Retina (tissue), 1 donor: ENCODE measurements around the gene TNFSF9.

ENCODE experiments used
- DNase-seq: peaks from one replicate; pipeline ENCODE4 v3.0.0-alpha.2; 2016

Gene TNFSF9, protein sequence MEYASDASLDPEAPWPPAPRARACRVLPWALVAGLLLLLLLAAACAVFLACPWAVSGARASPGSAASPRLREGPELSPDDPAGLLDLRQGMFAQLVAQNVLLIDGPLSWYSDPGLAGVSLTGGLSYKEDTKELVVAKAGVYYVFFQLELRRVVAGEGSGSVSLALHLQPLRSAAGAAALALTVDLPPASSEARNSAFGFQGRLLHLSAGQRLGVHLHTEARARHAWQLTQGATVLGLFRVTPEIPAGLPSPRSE

GRCh38 chr19:6530386-6531162 is at the start of gene TNFSF9:
TNFSF9 (plus strand) TSS chr19:6531026; CDS start chr19:6531037, 11 bp downstream.
- peak; percentile 93 for DNase-seq

DNA sequence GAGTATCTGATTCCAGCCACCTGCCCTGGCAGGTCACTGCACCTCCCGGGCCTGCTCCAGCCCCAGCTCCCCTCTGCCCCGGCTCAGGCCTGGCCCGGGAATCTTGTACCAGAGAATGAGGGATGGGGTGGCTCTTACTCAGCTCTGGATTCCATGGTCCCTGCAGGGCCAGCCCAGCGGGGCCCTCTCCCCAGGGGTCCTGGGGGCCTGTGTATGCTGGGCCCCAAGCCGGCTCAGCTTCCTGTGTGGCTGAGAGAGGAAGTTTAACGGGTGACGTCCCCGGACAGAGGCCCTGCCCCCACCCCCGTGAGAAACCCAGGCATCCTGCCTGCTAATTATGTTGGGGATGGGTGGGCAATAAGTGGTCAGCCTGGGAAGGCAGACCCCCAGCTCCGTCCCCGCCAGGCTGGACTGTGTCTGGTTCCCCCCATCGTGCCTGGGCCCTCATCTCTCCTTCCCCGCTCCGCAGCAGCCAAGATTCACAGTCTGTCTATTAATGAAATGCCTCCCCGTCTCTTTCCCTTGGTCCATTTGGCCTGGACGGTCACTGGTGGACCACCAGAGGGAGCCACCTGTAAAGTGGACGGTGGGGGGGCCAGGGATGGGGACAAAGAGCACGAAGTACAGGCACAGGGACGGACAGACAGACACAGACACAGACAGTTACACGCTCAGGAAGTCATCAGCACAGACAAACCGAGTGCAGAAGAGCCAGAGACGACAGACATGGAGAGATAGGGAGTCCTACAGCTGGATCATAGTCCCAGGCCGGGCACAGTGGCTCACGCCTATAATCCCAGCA is 49.1 kb upstream of the TNFSF9 start, which contains the start of gene DENND1C:
TSS of gene DENND1C (minus strand) at position 247 of the 802 bp plus-strand sequence. CDS start at position 155, 92 bp downstream.
- DNase-seq, result peak; percentile 39

DNA sequence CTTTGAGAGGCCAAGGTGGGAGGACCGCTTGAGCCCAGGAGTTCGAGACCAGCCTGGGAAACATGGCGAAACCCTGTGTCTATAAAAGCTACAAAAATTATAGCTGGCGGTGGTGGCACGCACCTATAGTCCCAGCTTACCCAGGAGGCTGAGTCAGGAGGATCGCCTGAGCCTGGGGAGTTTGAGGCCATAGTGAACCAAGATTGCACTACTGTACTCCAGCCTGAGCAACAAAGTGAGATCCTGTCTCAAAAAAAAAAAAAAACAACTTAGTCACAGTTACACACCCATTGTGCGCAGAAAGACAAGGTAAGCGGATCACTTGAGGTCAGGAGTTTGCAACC is 48.5 kb upstream of the TNFSF9 start:
- no peak for DNase-seq

- DNase-seq, result no peak
Observed at GRCh38 chr19:6483235-6483634, 47.6 kb upstream of the TNFSF9 start.

GRCh38 chr19:6484230-6484629 is 46.6 kb upstream of the TNFSF9 start:
- no peak for DNase-seq

DNA sequence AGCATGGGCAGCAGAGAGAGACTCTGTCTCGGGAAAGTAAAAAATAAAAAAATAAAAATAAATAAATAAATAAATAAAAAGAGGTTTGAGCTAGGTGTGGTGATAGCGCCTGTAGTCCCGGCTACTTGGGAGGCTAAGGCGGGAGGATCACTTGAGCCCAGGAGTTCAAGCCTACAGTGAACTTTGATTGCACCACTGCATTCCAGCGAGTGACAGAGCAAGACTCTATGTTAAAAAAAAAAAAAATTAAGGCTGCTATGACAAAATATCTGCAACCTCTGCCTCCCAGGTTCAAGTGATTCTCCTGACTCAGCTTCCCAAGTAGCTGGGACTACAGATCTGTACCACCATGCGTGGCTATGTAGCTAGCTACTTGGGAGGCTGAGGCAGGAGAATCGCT is 46.0 kb upstream of the TNFSF9 start:
- DNase-seq, result no peak

DNA sequence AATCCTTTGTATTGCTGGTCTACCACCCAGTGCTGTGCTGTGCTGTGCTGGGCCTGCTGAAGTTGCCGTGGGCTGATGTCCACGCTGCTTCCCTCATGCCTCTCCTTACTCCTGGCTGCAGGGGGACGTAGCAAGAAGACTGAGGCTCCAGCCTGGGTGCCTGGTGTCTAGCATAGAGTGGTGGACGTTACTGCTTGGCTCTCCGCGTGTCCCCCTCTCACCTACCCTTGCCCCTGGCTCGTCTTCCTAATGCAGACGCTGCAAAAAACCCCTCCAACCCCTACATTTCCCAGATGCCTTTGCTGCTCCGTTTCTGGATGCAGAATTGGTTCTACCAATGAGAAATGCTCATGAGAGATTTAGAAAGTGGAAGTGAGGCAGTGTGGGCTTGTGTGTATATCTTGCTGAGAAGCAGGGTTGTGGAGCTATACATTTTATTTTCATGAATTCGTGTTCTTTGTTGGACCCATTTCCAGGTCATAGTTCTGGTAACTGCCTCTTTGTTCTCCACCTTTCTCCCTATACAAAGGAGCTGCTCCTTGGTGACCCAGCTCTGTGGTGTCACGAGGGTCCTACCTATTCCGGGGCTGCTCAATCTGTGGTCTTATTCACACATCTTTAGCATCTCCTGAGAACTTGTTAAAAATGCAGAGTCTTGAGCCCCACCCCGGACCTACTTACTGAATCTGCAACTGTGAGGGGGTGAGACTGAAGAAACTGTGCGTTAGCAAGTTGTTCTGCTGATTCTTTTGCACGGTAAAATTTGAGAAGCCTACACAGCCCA is 41.4 kb upstream of the TNFSF9 start:
- DNase-seq, result no peak

DNA sequence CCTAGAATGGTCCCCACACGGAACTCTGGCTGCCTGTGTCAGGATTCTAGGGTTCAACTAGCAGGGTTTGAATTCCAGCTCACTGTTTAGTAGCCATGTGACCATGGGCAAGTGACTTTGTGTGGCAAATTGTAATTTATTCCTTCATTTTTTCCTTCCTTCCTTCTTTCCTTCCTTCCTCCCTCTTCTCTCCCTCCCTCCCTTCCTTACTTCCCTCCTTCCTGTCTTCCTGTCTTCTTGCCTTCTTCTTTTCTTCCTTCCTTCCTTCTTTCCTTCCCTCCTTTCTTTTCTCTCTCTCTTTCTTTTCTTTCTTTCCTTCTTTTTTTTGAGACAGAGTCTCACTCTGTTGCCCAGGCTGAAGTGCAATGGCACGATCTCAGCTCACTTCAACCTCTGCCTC is 40.7 kb upstream of the TNFSF9 start:
- DNase-seq, result no peak

- no peak for DNase-seq
Observed at GRCh38 chr19:6491802-6492592, 38.8 kb upstream of the TNFSF9 start.

DNA sequence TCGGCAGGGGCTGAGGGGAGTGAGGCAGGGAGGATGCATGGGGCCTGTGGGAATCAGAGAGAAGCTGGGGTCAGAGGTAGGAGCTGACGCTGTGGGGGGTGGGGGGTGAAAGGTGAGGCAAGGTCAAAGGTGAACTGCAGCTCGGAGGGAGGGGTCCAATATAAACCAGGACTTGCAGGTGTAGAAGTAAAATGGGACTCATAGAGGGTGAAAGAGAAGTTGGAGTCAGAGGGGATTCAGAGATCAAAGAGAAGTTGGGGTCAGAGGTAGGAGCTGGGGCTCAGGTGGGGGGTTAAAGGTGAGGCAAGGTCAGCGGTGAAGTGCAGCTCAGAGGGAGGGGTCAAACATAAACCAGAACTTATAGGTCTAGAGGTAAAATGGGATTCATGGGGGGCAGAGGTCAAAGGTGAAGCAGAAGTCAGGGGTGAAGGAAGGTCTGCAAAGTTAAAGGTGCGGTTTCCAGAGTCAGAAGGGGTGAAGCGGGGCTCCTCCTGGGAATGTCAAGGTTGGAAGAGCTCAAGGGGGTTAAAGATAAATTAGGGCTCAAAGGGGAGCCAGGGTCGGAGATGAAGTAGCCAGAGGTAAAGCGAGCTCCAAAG is 36.3 kb upstream of the TNFSF9 start:
- DNase-seq, result no peak

GRCh38 chr19:6495947-6496346 is 34.9 kb upstream of the TNFSF9 start:
- DNase-seq, result no peak

GRCh38 chr19:6498294-6499036 is 32.4 kb upstream of the TNFSF9 start:
- no peak for DNase-seq

GRCh38 chr19:6499052-6499790 is 31.6 kb upstream of the TNFSF9 start:
- DNase-seq, result no peak

GRCh38 chr19:6500837-6501739 is 29.7 kb upstream of the TNFSF9 start:
- DNase-seq, result no peak

GRCh38 chr19:6501740-6502648 is 28.8 kb upstream of the TNFSF9 start, which contains the start of gene TUBB4A:
TUBB4A (minus strand) TSS chr19:6502309; CDS start chr19:6502212, 97 bp downstream.
- peak; percentile 68 for DNase-seq

GRCh38 chr19:6503407-6504201 is 27.2 kb upstream of the TNFSF9 start:
- DNase-seq, result no peak
